Stimulated activated CD8-positive, alpha-beta memory T cell treated with anti-CD3 and anti-CD28 coated beads, Interleukin-12 subunit alpha, Interleukin-12 subunit beta, amount 100 ng/mL, for 24 hours (primary cell): Measurements from ENCODE around the gene S100A8.
"Not testable (repeated sequence)": the region's sequence is repeated elsewhere in the genome, so short reads cannot be mapped to it uniquely, and the experiment has no call there.

Source experiments
- DNase-seq: peaks from one replicate; pipeline ENCODE4 v3.0.0-alpha.2; 2020; ENCODE audit errors: extremely low read depth

The S100A8 gene

GRCh38 chr1:153390938-153391710 lies at the start of gene S100A8:
Gene S100A8 (minus strand): TSS chr1:153391073. CDS start chr1:153390535, 538 bp downstream.
- DNase-seq, result no peak

- no peak for DNase-seq
Observed at GRCh38 chr1:153439273-153439672, 48.4 kb upstream of the S100A8 start.

GRCh38 chr1:153438599-153438998 lies 47.7 kb upstream of the S100A8 start:
- no peak for DNase-seq

- DNase-seq, result no peak
Observed at GRCh38 chr1:153437236-153437635, 46.4 kb upstream of the S100A8 start.

- DNase-seq, result no peak
Observed at GRCh38 chr1:153434746-153435455, 44.0 kb upstream of the S100A8 start.

- DNase-seq, result no peak
Observed at GRCh38 chr1:153432874-153433681, 42.2 kb upstream of the S100A8 start.

- DNase-seq, result no peak
Observed at GRCh38 chr1:153431928-153432327, 41.1 kb upstream of the S100A8 start.

GRCh38 chr1:153431427-153431826 lies 40.6 kb upstream of the S100A8 start:
- no peak for DNase-seq

GRCh38 chr1:153431002-153431401 lies 40.1 kb upstream of the S100A8 start:
- no peak for DNase-seq

- no peak for DNase-seq
Observed at GRCh38 chr1:153430561-153430960, 39.7 kb upstream of the S100A8 start.

- DNase-seq, result no peak
Observed at GRCh38 chr1:153430166-153430553, 39.3 kb upstream of the S100A8 start.

GRCh38 chr1:153429266-153430165 lies 38.6 kb upstream of the S100A8 start:
- DNase-seq, result no peak

GRCh38 chr1:153428791-153429190 lies 37.9 kb upstream of the S100A8 start:
- DNase-seq, result no peak

GRCh38 chr1:153428073-153428638 lies 37.3 kb upstream of the S100A8 start:
- no peak for DNase-seq

GRCh38 chr1:153426809-153427208 lies 35.9 kb upstream of the S100A8 start:
- DNase-seq, result no peak

- peak; percentile 19 for DNase-seq
Observed at GRCh38 chr1:153422450-153423068, 31.7 kb upstream of the S100A8 start.

- DNase-seq, result no peak
Observed at GRCh38 chr1:153420306-153420705, 29.4 kb upstream of the S100A8 start.

- DNase-seq, result not testable (repeated sequence)
Observed at GRCh38 chr1:153419436-153419793, 28.5 kb upstream of the S100A8 start.

GRCh38 chr1:153418758-153419435 lies 28.0 kb upstream of the S100A8 start:
- not testable (repeated sequence) for DNase-seq
